Fibroblast of gingiva (primary cell): Measurements from ENCODE around the gene RPS17.

Experiments
- DNase-seq: peaks from one replicate; pipeline ENCODE4 v3.0.0-alpha.2; 2011; ENCODE audit warnings: low read depth

The RPS17 gene

DNA sequence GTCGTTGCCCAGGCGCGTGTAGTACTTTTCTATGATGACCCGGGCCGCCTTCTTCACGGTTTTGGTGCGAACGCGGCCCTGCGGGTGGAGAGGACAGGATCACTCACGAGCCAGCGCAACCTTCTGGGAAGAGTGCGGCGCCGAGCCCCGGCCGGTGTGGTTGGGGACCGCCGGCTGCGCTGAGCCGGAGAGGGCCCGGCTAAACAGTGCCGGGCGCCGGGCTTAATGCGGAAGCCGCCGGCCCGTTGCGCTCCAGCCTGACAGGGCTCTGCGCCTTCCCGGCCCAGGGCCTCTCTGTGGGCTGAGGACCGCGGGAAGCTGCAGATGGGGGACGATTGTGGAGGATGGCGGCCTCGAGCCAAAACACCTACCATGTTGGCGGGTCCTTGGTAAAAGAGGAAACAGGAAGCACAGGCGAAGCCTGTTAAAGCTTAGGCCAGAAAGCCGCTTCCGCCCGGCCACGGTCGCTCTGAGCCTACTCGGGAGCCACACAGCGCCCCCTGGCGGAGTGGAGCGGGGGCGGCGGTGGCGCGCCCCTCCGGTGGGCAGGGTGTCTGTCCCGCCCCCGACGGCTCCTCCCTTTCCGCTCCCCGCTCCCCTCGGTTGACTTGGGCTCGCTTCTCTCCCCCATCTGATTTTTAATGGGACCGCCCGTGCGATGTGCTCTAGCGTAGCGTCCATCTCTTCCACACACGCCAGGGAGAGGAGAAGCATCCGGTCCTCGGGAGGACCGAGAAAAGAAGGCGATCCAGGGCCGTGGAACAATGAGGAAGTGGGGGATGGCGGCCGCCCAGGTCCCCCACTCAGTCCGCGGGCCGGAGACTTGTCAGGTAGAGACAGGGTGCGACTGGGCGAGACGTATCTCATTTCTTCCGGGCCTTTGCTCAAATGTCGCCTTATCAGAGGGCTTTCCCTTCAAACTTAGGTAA, at the start of gene RPS17:
TSS of gene RPS17 (minus strand) at position 403 of the 929 bp plus-strand sequence. CDS start at position 374, 29 bp downstream.
- DNase-seq: peak; percentile 96

DNA sequence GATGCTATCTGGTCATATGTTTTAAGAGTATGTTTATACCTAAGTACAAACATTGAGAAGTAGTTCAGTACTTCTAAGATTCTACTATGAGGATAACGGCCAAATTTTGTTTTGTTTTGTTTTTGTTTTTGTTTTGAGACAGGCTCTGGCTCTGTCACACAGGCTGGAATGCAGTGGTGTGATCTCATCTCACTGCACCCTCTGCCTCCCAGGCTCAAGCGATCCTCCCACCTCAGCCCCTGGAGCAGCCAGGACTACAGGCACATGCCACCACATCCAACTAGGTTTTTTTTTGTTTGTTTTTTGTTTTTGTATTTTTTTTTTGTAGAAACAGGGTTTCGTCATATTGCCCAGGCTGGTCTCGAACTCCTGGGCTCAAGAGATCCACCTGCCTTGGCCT, 47.5 kb upstream of the RPS17 start:
- no peak for DNase-seq

- no peak for DNase-seq
These were observed 44.8 kb upstream of the RPS17 start for GRCh38 chr15:82585072-82585471.

- no peak for DNase-seq
These were observed 40.5 kb upstream of the RPS17 start for GRCh38 chr15:82580713-82581112.

DNA sequence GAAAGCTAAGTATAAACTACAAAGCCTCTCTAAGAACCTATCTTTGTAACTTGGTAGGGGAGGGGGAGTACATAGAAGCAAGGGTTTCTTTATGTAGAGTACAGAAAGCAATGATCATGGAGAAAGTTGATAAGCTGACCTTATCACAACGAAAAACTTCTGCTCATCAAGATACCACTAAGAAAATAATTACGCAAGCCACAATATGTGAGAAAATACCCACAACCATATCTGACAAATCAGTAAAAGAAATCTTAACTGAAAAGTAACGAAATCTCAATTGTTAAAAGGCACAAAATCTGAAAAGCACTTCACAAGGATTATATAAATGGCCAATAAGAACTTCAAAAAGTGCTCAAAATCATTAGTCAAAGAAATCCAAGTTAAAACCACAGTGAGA, 35.1 kb upstream of the RPS17 start:
- no peak for DNase-seq

DNA sequence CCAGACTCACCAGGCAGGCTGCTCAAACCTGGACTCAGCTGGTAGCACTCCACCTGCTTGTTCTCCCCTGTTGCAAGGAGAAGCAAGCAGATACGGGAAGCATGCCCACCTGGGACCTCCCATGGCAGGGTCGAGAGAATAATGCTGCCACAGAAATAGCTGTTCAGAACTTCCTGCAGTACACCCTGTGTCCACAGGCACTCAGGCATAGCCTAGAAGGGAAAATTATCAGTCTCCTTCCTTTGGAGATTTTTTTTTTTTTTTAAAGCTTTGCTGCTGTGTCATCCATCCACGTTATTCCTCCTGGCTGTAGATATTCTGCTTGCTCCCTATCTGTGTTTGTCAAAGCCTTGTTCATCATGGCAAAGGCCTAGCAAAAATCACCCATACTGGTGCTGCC, 32.7 kb upstream of the RPS17 start:
- no peak for DNase-seq

GRCh38 chr15:82572311-82572710, 32.1 kb upstream of the RPS17 start:
- no peak for DNase-seq

DNA sequence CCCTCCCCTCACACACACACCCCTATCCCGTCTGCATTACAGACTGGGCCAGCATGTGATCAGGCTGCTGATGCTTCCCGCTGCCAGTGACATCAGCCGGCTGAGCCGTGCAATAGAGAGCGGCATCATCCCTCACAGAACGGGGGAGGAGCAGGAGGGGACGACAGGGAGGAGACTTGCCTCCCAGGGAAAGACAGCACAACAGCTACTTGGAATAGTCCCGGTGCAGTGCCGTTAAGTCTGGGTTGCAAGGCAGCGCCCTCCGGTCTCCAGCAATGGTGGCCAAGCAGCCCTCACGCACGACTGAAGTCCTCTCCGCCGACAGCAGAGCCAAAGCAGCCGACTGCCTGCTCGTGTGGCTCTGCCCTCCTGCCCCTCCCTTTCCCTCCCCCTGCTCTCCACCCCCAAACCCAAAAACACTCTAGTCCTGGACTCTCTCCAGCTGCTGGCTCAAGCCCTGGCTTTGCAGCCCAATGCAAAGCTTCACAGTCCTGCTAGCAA, 31.5 kb upstream of the RPS17 start:
- peak; percentile 60 for DNase-seq

DNA sequence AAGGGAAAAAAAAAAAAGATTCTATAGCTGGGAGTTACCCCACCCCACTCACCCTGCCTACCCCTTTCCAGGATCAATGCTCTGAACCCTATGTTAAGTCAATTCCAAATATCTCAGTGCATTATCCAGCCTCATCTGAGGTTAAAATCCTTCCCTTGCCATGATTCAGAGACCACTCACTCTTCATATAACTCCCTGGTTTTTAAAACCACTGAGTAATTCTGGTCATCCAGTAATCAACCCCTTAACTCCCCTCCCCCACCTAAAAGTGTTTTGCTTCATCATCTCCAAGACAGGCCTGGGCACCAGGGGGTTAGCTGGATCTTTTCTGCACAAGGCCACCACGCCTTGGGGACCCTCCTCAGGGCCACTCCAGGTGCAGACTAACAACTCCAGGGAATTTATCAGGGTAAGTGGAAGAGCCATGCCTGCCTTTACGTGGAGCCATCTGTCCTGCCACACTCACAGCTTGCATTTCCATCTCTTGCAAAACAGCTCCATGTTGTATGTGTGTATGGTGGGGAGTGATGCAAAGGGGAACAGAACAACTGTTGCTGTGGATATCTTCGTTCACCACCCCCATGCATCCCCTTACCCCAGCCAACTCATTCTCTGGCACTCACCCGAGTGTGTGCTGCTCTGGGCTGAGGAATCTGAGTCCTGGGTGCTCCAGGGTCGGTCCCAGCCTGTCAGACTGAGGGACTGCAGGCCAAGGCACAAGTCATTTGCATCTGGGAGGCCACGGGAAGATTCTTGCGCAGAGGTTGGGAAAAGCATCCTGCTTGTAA, 30.7 kb upstream of the RPS17 start:
- no peak for DNase-seq

DNA sequence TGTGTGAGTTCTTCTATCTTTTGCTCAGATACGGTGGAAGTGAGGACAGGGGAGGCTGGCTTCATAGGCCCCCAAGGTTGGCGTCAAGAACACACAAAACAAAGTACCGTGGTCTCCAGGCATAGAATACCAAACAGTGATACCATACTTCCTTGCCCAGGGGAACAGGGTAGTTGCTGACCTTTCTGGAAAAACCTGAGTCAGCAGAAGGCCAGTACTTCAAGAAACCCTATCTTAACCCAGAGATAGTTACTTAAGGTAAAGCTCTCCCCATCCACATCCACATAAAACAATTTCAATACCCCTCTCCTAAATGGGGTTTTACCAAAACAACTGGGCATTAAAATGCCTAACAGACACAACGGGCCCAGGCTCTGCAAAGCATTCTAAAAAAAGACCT, 29.6 kb upstream of the RPS17 start:
- DNase-seq: no peak

- no peak for DNase-seq
These were observed 28.7 kb upstream of the RPS17 start for GRCh38 chr15:82568986-82569385.

GRCh38 chr15:82567661-82568060, 27.4 kb upstream of the RPS17 start:
- no peak for DNase-seq

- no peak for DNase-seq
These were observed 26.4 kb upstream of the RPS17 start for GRCh38 chr15:82566690-82567089.

GRCh38 chr15:82558502-82558901, 18.2 kb upstream of the RPS17 start:
- DNase-seq: no peak

- no peak for DNase-seq
These were observed 16.2 kb upstream of the RPS17 start for GRCh38 chr15:82556315-82557035.

GRCh38 chr15:82554849-82555248, 14.6 kb upstream of the RPS17 start:
- DNase-seq: no peak

- peak; percentile 72 for DNase-seq
These were observed 14.1 kb upstream of the RPS17 start for GRCh38 chr15:82554351-82554750.

- DNase-seq: no peak
These were observed 13.6 kb upstream of the RPS17 start for GRCh38 chr15:82553846-82554245.

GRCh38 chr15:82552861-82553260, 12.6 kb upstream of the RPS17 start:
- DNase-seq: no peak

DNA sequence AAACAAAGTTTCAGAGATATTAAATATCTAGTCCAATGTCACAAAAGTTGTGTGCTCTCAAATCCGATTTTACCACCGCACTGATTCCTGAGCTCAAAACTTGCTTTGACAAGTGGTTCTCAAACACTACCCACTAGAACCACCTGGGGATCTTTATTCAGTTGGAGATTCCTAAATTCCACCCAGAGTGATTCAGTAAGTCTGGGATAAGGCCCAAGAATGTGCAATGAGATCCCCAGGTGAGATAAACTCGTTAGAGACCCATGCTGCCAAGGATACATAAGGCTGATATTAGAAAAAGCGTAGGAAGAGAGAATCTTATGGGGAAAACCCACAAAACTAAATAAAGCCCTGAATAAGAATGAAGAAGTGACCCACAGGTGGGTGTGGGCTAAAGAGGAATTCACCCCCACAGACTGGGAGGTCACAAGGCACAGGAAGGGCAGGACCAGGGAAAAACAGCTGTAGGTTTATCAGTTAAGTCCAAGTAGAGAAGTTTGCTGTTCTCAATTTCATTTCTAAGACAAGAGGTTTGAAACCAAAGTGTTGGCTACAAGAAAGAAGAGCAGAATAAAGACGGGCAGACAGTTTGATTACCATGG, 11.5 kb upstream of the RPS17 start:
- DNase-seq: no peak

- no peak for DNase-seq
These were observed 9.0 kb upstream of the RPS17 start for GRCh38 chr15:82549199-82549665.

DNA sequence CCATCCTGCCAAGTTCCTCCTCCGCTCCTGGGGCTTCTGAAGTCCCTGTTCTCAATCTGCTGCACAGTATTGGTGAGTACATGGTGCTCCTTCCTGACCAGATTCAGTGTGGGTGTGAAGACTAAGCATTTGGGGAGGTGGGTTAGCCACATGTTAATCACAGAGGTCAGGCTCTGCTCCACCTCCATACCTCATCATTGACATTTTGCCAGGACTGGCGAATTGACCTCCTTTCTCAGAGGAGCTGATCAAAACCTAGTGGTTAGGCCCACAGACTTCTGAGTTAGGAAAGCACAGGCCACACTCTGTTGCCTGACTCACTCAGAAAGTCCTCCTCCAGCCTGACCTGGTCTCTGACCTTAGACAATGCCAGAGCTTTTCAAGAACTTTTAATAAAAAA, 8.4 kb upstream of the RPS17 start:
- no peak for DNase-seq
